Adrenal gland (tissue), 12 donors: ENCODE measurements around the gene THRB. TPM values are rescaled to one million over a fixed set of nuclear protein-coding genes. Genes with fewer than 3 reads are reported as not detected.

Experiments used
- DNase-seq, 7 donors: peaks; one replicate each; pipeline ENCODE4 v3.0.0-alpha.2; 2019 to 2020
- H3K27ac ChIP-seq, 5 donors: fragments of 200-600 bp; sonication (generic) in 4 of 5; 1 replicate in 3 of 5; 2 replicates in 2 of 5; pipeline versions ENCODE4 v1.5.1 to v1.8.0; 2016 to 2020; ENCODE audit warnings: mild to moderate bottlenecking in 1 of 5
- H3K27me3 ChIP-seq: fragments of 200-600 bp; 2 replicates; pipeline ENCODE4 v1.8.0; 2021
- H3K36me3 ChIP-seq, 2 donors: fragments of 200-600 bp; replicated peaks in 1 of 2; 1 replicate in 1 of 2; 2 replicates in 1 of 2; pipeline versions ENCODE4 v1.5.1 to v1.8.0; 2018 to 2022
- H3K4me1 ChIP-seq, 2 donors: fragments of 200-600 bp; replicated peaks in 1 of 2; 1 replicate in 1 of 2; 2 replicates in 1 of 2; pipeline versions ENCODE4 v1.5.1 to v1.8.0; 2018 to 2021
- H3K4me3 ChIP-seq, 4 donors: fragments of 200-600 bp; sonication (generic) in 3 of 4; one replicate each; pipeline ENCODE4 v1.5.1; 2016 to 2018
- H3K9me3 ChIP-seq, 3 donors: fragments of 200-600 bp; sonication (generic) in 1 of 3; replicated peaks in 1 of 3; 1 replicate in 2 of 3; 2 replicates in 1 of 3; pipeline versions ENCODE4 v1.5.1 to v1.8.0; 2016 to 2021
- CTCF ChIP-seq, 6 experiments: fragments of 450-650 bp in 4 of 6; fragments of 200-600 bp in 2 of 6; sonication (generic) in 1 of 6; IDR thresholded peaks; 1 replicate in 5 of 6; 2 replicates in 1 of 6; pipeline versions ENCODE4 v1.5.1 to v1.8.0; 2016 to 2021; ENCODE audit warnings: antibody characterized with exemption in 6 of 6, mild to moderate bottlenecking in 2 of 6, moderate library complexity in 1 of 6
- POLR2A ChIP-seq, 2 donors: fragments of 450-650 bp; IDR thresholded peaks; one replicate each; pipeline ENCODE4 v1.6.1; 2017; ENCODE audit warnings: antibody characterized with exemption in 2 of 2, mild to moderate bottlenecking in 2 of 2, moderate library complexity in 1 of 2
- WGBS, 4 donors: extraction: QIAGEN DNeasy Blood & Tissue Kit in 2 of 4; methylation state at CpG; one replicate each; pipeline versions ENCODE4 v1.1.5 to v1.1.7; 2013 to 2017; 5-methylcytosine and 5-hydroxymethylcytosine counted together
- intact Hi-C, 2 donors: fragments of 100-400 bp; cut with DNase I; formaldehyde crosslinking; loops; one replicate each; pipeline versions ENCODE4 v1.14.1 to v1.15.0; 2022 to 2023
- polyA plus RNA-seq, 3 donors: library from polyadenylated mRNA; stranded (reverse); fragments of 200-250 nt in 2 of 3; fragments of 350-450 nt in 1 of 3; fragmentation: Illumina TruSeq in 1 of 3; extraction: RNeasy Lipid Tissue Mini Kit (QIAGEN cat#74804) in 1 of 3; gene quantifications; one replicate each; pipeline ENCODE4 v1.2.3, GENCODE V29; 2013 to 2014
- total RNA-seq, 9 donors: library from RNA; depleted of rRNA in 4 of 9; stranded (reverse); fragments of >200 nt in 4 of 9; fragments of 120-200 nt in 1 of 9; fragmentation: NEBNext Ultra II Directional in 1 of 9; extraction: Animal tissue kit (Norgen Biotek cat#: 25700) in 1 of 9; gene quantifications; one replicate each; pipeline versions ENCODE4 v1.1.0 to v1.2.4, GENCODE V29; 2013 to 2023
- donor health status: healthy with polysubstance abuse.
- donor health status: Bipolar disorder and iron deficiency.
- donor health status: DM: yes; HTN: yes; CAD: no.
- donor health status: DM: no; HTN: no; CAD: no.
- donor health status: DM: no; HTN: no; CAD: no.
- donor health status: DM: yes; HTN: yes; CAD: no.

The THRB gene
- total and polyA plus RNA-seq, 12 donors = 3.0 to 30.7 (median 13.5) TPM

GRCh38 chr3:24196526-24196925 lies 298.1 kb downstream of the THRB start:
- no peaks in the 10 kb centered on the region for H3K27me3 ChIP-seq
- TF ChIP-seq CTCF (IDR thresholded peaks at IDR 0.05) = no peak
- no peaks in the 10 kb centered on the region for H3K36me3 ChIP-seq
- H3K27ac ChIP-seq = no peak overlapping the region
- intact Hi-C loops = no loop called here
- no peak overlapping the region for H3K4me3 ChIP-seq
- no peaks in the 10 kb centered on the region for H3K4me1 ChIP-seq
- no peaks in the 10 kb centered on the region for H3K9me3 ChIP-seq
- DNase-seq = no peak

GRCh38 chr3:24195504-24196230 lies 299.0 kb downstream of the THRB start:
- Histone ChIP-seq H3K27ac (no peak overlapping the region), H3K4me3 (no peak overlapping the region), H3K27me3 (no peaks in the 10 kb centered on the region), H3K9me3 (no peaks in the 10 kb centered on the region), H3K36me3 (no peaks in the 10 kb centered on the region), H3K4me1 (no peaks in the 10 kb centered on the region)
- intact Hi-C loops = no loop called here
- TF ChIP-seq POLR2A (IDR thresholded peaks at IDR 0.05) (no peak), CTCF (IDR thresholded peaks at IDR 0.05) (no peak)
- DNase-seq = no peak

GRCh38 chr3:24192469-24193056 lies 302.1 kb downstream of the THRB start:
- 84 to 95% (median 88%) methylated on average over 3 of the region's 3 CpGs for WGBS, 4 donors
- H3K27me3 ChIP-seq = no peaks in the 10 kb centered on the region
- no peaks in the 10 kb centered on the region for H3K4me1 ChIP-seq
- no peak overlapping the region for H3K27ac ChIP-seq
- TF ChIP-seq POLR2A (IDR thresholded peaks at IDR 0.05) = no peak
- TF ChIP-seq CTCF (IDR thresholded peaks at IDR 0.05) = no peak
- no peak for DNase-seq
- H3K9me3 ChIP-seq = no peaks in the 10 kb centered on the region
- intact Hi-C loops = no loop called here
- no peaks in the 10 kb centered on the region for H3K36me3 ChIP-seq
- H3K4me3 ChIP-seq = no peak overlapping the region

- H3K9me3 ChIP-seq = no peaks in the 10 kb centered on the region
- no peak for DNase-seq
- H3K27ac ChIP-seq = no peak overlapping the region
- H3K4me1 ChIP-seq = no peaks in the 10 kb centered on the region
- H3K36me3 ChIP-seq = no peaks in the 10 kb centered on the region
- no peak overlapping the region for H3K4me3 ChIP-seq
- intact Hi-C loops = no loop called here
- 81 to 93% (median 85%) methylated on average over 4 of the region's 4 CpGs for WGBS, 4 donors
- TF ChIP-seq CTCF (IDR thresholded peaks at IDR 0.05) (no peak), POLR2A (IDR thresholded peaks at IDR 0.05) (no peak)
- H3K27me3 ChIP-seq = no peaks in the 10 kb centered on the region
These were observed 302.7 kb downstream of the THRB start for GRCh38 chr3:24191801-24192403.
